ENCODE results near the gene FBXO36. TPM values are rescaled to one million over a fixed set of nuclear protein-coding genes. Genes with fewer than 3 reads are reported as not detected.
A peak's percentile ranks its signal among the peaks of the same experiment; 100 is the strongest.
"Not testable (repeated sequence)": the region's sequence is repeated elsewhere in the genome, so short reads cannot be mapped to it uniquely, and the experiment has no call there.

The FBXO36 gene
- total RNA-seq, 1 donor from 2014 or later: 3.1 TPM

DNA sequence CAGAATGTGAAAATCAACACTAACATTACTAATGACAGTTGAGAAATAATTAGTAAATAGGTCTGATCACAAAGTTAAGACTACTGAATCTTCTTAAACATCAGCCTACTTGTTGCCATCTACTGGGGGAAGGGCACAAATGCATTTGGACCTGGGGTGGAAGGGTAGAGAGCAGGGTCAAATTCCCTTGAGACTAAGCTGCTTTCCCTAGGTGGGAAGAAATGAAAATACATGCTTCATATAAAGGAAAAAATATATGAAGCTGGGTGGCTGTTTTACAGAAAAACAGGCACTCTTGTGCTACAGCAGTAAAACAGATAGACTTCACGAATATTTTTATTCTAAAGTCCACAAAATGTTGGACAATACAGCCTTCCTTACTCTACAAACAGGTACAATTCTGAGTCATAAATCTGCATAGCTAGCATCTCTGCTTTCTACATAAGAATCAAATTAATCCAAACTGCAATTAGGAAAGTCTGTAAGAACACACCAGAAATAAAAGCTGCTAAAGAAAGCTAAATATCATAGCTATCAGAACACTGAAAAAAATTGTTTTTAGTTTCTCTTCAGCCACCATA is 11.4 kb upstream of the FBXO36 start:
- DNase-seq: peak; percentile 20

DNA sequence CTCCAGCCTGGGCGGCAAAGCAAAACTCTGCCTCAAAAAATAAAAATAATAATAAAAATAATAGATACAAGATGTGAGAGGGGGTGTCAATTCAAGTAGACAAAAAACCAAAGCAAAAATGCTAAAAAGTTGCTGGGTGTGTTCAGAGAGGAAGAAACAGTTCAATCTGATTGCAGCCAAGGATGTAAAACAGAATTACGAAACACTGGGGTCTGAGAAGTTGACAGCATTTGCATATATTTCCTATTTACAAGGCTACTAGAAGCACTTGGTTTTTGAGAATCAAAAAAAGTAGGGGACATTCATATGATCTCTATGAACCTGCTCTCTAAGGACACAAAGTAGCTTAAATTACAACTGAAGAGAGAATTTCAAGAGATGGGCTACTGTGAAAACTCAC is 8.1 kb upstream of the FBXO36 start:
- no peak for DNase-seq

DNA sequence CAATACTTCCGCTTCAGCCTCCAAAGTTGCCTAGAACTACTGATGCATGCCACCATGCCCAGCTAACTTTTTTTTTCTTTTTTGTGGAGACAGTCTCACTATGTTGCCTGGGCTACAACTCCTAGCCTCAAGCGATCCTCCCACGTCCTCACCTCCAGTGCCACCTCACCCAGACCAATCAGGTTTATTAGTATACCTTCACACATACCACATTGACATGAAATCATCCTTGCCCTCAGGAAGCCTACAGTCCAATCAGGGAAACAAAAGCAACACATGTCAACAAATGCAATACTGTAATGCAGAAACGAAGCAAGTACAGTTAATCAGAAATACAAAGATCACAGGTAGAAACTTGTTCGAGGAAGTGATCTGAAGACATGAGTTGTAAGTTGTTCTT is 4.5 kb upstream of the FBXO36 start:
- no peak for DNase-seq

DNA sequence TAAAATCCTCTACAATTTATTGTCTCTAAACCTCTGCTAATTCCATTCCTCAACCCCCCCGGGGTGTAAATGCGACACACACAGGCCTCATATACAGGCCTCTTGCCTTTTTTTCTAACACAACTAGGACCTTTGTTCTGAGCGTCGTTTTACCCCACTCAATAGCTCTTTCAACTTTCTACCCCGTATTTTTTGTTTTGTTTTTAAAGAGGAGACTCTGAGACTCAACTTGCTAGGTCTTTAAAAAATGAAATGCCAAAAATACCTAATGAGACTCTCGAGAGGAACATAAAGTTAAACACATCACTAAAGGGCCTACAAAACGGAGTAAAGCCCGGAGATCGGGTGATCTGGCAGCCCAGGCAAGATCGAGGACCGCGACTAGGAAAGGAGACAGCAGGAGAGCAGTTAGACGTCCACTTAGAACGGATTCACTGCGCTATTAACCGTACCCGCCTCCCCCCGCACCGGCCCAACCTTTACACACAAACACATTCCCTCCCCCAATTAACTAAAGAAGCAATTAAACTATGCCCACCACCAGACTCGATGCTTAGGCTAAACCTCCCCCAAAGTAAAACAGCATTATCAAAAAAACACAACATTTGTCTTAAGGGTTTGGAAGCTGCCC is 2.2 kb upstream of the FBXO36 start:
- peak; percentile 25 for DNase-seq

DNA sequence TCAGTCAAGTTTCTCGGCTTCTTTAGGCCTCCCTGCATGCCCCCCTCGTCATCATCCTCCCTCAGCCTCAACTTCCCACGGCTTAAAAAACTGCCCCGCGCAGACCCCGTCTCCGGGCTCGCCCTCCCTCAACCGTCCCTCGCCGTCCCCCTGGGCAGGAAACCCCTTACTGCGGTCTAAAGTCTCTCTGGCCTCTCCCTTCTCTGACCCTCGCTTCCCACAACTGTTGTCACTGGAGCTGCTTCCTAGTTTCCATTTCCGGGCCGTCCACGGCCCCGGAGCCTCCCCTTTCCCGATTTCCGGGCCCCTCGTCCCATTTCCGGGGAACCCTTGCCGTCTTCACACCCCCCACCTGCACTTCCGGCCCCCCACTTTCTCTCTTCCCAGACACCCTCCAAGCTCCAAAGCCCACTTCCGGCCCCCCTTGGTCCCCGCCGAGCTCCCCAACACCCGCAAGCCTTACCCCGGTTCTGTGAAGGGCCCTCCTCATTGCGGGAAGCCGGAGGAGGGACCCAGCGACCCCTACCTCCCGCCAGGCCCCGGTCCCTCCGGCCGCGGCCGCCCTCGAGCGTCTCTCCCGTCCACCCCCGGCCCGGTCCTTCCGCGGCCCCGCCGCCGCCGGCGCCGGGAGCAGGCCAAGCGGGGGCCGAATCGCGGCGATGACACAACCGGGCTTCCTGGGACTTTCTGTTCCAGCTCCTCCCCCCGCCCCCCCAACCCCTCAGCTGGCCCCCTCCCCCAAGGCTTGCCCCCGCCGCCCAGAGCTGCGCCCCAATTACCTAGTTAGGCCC is 1.0 kb upstream of the FBXO36 start:
- DNase-seq: peak; percentile 80

DNA sequence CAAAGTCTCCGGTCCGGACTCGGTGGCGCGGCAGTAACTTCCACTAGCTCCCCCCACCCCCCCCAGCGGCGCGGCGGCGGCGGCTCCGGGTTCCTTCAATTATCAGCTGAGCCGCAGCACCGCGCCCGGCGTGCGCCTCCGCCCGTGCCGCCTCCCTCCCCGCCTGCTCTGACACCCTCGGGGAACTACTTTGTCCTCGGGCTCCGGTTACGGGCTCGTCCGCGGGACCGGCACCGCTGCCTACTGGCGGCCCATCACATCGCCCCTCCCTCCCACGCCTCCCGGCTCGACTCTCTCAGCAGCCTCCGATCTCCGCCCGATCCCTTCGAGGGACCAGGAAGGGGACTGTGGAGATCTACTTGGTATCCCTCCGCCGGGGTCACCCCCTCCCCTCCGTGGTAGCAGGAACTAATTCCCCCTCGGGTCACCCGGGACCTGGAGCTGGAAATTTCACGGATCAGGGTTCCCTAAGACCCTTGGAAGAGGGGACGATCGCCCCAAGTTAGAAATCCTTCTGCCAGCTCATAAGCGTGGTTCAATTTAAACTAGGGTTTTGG is 333 bp upstream of the FBXO36 start, which contains the start of gene TRIP12:
Gene TRIP12 (minus strand): TSS at position 118 of the 557 bp plus-strand sequence. CDS start 41,930 bp downstream, outside the sequence.
- DNase-seq: peak; percentile 97

DNA sequence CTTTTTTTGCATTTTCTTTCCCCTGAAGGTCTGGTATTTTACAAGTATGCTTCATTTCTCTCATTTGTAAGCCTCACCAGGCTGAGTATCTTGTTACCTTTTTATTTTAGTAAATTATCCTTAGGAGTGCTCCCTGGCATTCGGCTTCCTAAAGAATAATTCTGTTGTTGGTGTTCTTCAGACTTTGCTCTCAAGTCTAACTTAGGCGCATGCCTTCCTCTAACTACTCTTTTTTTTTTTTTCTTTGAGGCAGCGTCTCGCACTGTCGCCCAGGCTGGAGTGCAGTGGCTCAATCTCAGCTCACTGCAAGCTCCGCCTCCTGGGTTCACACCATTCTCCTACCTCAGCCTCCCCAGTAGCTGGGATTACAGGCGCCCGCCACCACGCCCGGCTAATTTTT is 2.2 kb downstream of the FBXO36 start:
- DNase-seq: not testable (repeated sequence)

DNA sequence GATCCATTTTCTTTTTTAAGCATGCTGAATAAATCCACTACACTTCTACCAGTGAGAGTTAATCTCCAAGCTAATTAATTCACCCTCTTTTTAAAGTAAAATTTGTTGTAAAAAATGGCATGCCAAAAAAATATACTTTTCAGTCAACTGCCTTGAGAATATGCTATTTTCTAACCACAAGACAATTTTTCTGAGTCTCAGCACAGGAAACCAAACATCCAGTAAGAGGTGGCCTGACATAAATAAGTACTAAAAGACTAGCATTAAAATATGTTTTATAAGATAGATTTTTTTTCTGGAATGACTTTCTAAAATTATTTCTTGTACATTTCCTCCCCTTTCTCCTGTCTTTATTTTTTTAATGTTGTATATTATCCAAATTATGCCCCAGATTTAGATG is 2.9 kb downstream of the FBXO36 start:
- DNase-seq: no peak

DNA sequence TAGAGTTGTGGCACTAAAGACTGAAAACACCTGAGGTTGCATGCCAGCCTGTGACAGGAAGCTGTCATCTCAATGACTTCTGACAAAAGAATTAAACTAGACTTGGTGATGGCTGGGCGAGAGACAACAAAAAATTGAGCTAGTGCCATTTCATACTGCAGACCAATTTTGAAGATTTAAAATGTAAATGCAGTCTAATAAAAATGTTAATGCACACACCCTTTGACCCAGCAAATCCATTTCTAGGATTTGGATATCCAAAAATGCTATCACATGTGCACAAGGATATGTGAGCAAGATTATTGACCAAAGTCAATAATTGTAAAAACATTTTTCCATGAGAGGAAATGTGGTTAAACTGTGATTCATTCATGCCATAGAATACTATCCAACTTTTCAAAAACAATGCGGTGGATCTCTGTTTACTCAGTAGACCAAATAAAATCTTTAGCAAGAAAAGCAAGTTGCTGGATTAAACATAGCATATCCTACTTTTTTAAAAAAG is 5.6 kb downstream of the FBXO36 start:
- DNase-seq: no peak

DNA sequence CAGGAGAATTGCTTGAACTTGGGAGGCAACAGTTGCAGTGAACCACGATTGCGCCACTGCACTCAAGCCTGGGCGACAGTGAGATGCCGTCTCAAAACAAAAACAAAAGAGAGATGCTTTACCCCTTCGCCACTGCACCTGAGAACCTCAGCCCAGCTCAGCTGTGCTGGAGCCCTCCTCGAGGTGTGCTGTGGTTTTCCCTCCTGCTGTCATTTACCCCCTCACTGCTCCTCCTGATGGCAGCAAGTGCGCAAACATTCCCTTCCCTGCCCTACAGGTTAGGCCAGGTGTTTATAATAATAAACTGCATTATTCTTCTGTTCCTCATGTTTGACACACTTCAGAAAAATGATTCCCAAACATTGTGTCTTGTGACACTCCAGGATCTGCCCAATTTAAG is 8.4 kb downstream of the FBXO36 start:
- peak; percentile 13 for DNase-seq

DNA sequence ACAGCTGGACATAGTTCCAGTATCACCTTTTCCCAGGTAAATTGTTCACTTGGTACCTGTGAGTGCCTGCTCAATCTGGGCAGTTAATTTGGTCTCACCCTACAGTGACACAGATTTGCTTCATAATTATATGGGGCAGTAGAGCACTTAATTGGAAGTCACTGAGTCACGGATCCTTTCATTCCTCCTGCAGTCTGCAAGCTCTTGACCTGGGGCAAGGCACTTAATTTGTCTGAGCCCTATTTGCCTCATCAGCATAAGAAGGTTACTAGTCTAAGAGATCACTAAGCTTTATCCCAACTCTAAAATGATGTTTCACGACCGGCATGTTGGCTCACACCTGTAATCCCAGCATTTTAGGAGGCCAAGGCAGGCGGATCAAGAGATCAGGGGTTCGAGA is 8.9 kb downstream of the FBXO36 start:
- DNase-seq: no peak

DNA sequence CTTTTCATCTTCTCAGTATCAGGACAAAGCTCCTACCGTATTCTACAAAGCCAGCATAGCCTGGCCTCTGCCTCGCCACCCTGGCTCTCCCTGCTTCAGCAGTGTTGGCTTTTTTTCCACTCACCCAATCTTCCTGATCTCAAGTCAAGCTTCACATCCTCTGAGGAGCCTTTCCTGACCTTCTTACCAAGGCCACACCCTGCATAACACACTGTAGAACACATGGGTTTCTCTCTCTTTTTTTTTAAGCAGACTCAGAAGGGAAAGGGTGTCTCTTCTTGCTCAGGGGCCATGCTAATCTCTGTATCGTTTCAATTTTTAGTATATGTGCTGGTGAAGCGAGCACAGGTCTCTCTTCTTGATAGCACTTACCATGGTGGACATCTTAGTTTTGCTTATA is 15.2 kb downstream of the FBXO36 start:
- no peak for DNase-seq

DNA sequence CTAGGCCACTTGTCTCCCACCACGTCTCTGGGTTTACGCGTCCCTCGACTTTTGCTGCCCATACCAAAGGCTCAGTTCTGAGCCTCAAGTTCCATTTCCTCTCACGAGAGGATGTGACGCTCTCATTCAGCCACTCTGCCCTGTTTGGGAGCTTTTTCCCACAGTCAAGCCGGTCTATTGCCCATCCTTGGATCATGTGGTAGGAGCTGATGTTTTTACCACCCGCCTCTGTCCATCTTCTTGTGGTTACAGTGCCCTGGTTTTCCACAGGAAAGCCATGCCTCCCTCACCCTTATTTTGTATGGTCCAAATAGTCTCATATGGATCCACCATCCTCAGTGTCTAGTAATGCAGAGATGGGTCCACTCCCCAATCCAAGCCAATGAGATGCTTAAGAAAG is 20.4 kb downstream of the FBXO36 start:
- no peak for DNase-seq

DNA sequence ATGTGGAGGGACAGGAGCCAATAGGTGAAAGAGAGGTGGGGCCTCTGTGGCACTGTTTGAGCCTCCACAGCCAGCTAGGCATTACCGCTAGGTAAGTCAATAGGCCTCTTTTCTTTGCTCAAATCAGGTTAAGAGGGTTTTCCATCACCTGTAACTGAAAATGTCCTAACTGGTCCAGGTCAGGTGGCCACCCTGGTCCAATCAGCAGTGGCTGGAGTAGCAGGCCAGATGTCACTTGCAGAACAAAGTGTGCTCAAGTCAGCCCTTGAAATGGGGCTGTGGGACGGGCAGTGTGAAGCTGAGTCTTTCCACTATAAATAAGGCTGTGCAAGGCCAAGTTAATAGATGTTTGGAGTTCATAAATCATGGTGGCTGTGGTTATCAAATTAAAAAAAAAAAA is 20.9 kb downstream of the FBXO36 start:
- DNase-seq: no peak

DNA sequence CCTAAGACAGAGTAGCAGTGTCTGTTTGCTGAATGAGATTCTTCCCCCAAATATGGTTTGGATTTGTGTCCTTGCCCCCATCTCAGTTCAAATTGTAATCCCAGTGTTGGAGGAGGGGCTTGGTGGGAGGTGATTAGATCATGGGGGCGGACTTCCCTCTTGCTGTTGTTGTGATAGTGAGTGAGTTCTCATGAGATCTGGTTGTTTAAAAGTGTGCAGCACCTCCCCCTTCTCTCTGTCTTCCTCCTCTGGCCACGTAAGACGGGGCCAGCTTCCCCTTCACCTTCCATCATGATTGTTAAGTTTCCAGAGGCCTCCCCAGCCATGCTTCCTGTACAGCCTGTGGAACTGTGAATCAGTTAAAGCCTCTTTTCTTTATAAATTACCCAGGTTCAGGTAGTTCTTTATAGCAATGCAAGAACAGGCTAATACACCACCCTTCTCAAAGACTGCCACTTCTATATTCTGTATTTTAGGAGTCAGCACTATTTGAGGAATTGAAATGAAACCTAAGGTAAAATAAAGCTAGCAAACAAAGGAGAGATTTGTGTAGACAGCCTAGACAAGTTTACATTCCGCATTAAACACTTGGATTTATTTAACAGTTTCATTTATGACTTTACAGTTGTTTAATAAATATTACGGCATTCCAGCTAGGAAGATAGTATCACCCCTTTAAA is 21.6 kb downstream of the FBXO36 start:
- DNase-seq: peak; percentile 9

DNA sequence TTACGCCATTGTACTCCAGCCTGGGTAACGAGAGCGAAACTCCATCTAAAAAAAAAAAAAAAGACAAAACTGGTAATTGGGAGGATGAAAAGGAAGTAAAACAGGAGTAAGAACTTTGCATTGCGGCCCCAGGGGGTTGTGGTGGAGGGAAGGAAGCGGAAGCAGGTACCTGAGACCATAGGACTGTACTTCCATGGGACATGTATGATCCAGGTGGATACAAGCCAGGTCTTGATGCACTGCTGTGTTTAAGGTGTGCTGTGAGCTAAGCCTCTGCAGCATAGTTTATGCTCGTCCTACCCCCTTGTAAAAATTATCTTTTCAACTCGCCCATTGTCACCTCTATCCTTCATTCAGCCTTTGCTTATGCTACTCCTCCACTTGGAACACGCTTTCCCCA is 23.7 kb downstream of the FBXO36 start:
- no peak for DNase-seq

DNA sequence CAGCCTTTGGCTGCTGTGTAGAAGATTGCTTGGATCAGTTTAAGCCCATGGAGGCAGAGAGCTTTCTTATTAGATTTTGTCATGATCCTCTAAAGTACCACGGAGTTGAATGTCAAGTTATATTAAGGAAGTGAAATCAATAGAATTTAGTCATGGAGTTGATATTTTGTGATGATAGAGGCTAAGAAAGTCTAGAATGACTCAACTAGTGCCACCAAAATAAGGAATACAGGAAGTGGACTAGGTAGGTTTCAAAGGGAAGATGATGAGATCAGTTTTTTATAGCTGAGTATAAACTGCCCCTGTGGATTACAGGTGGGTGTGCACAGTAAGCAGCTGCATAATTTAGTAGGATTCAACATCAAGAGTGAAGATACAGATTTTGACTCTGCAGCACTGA is 25.2 kb downstream of the FBXO36 start:
- no peak for DNase-seq

DNA sequence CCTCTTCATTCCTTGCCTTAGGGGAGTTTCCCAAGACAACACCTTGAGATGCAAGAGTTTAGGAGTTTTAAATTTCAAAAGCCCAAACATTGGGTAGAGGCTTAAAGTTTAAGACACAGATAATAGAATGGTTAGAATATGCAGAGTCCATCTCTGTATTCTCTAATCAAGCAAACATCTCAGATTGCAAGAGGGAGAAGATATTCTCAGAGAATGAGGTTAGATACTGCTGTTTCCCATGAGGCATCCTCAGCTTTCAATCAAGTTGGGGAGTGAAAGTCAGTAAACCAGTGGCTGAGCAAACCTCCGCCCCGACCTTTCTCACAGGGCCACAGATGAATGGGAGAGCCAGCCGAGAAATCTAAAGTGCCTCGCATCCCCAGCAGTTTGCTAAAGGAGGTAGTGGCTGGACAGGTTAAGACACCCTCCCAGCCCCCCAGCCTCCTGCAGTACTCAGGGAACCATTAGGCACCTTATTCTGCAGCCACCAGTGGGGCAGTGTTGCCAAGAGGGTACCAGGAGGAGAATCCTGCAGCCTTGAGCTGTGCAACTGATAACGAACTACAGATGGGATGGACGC is 30.0 kb downstream of the FBXO36 start:
- no peak for DNase-seq

DNA sequence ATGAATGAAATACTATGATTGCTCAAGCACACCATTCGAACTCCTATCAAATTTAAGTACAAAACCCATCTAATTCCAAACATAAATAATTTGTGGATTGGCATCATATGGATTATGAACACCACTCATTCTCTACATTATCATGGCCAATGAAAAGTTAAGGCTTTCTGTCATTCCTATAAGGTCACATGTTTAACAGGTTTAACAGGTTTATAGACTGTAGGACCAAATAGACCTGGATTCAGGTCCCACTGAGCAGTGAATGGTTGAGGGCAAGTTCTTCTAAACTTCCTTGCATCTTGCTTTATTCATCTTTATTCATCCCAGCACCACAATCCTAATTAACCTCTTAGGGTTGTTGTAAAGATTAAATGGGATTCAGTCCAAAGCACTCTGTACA is 33.4 kb downstream of the FBXO36 start:
- no peak for DNase-seq

DNA sequence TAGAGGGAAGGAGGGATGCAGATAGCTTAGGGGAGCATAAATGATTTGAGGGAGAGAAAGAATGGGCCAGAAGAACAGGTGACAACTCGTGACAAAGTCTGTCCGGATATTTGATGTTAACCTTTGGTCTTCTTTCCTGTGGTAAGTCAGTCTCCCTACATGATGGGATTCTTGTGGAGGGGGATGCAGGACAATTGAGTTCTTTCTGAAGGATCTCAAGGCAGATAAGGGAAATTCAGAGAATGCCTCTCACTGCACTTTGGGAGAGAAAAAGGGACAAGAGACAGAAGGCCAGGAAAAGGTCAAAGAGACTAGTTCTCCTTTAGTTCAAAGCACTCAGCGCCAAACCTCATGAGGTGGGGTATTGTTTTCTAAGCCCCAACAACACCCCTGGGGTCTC is 34.2 kb downstream of the FBXO36 start:
- no peak for DNase-seq

DNA sequence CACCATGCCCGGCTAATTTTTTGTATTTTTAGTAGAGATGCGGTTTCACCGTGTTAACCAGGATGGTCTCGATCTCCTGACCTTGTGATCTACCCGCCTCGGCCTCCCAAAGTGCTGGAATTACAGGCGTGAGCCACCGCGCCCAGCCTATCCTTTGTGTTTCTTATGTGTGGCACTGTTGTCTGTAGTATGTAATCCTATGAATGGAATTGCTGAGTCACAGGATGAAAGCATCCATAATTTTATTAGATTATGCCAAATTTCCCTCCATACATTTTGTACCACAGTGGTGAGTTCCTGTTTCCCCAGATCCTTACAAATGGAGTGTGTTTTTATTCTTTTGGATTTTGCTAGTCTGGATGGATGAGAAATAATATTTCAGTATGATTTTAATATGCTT is 41.3 kb downstream of the FBXO36 start:
- DNase-seq: not testable (repeated sequence)

DNA sequence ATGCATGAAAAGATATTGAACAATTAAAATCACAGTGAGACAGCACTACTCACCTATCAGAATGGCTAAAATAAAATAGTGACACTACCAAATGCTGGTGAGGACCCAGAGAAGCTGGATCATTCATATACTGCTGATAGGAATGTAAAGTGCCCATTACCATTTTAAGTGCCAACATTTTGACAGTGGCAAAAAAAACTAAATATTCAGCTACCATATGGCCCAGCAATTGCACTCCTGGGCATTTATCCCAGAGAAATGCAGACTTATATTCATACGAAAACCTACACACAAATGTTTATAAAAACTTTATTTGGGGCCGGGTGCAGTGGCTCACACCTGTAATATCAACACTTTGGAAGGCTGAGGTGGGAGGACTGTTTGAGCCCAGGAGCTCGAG is 47.6 kb downstream of the FBXO36 start:
- no peak for DNase-seq
